Measurements from ENCODE around the gene FAM47E.

Gene FAM47E

DNA sequence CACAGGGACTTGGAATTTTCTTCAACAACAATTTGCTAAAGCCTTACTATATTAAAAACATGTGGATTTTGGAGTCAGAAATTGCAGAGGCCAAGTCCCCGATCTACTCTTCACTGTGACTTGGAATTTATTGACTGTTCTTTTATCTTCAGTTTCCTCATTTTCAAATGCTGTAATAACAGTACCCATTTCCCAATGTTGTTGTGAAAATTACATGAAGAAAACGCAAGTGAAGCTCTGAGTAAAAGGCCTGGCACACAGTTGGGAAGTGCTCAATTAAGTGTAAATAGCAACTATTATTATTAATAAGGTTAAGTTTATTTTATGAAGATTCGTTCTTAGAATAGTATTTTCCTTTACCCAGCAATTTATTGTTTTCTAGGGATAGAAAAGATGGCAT is 70.7 kb downstream of the FAM47E start:
- Histone ChIP-seq H3K27me3 (no peaks in the 10 kb centered on the region), H3K9ac (no peak overlapping the region), H3K4me1 (no peaks in the 10 kb centered on the region), H3K4me3 (no peak overlapping the region), H4K20me1 (no peaks in the 10 kb centered on the region), H3K36me3 (no peaks in the 10 kb centered on the region), H3K4me2 (no peak overlapping the region), H3K9me3 (peaks cover 24% of the 10 kb centered on the region), H3K27ac (no peak overlapping the region)
- no peak for TF ChIP-seq Cebpa-rat (IDR thresholded peaks at IDR 0.05)

GRCh38 chr4:76325072-76325471 is 73.6 kb downstream of the FAM47E start:
- TF ChIP-seq Cebpa-rat (IDR thresholded peaks at IDR 0.05): no peak
- H3K9ac ChIP-seq: no peak overlapping the region
- H3K27ac ChIP-seq: no peak overlapping the region
- no peaks in the 10 kb centered on the region for H4K20me1 ChIP-seq
- H3K4me2 ChIP-seq: no peak overlapping the region
- no peaks in the 10 kb centered on the region for H3K27me3 ChIP-seq
- peaks cover 16% of the 10 kb centered on the region for H3K9me3 ChIP-seq
- H3K4me1 ChIP-seq: no peaks in the 10 kb centered on the region
- no peaks in the 10 kb centered on the region for H3K36me3 ChIP-seq
- no peak overlapping the region for H3K4me3 ChIP-seq

DNA sequence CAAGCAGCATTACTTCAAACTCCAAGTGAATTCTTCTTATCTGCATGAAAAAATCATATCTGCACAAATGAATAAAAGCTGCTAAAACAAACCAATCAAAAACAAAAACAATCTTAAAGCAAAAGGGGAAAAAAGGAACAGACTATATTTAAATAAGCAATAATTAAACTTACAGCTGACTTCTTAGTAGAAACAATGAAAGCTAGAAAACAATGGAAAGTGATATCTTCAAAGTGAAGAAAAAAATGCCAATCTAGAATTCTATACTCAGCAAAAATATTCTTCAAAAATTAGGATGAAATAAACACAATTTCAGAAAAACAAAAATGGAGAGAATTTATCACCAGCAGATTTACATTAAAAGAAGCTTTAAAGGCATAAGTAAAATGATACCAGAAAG is 75.0 kb downstream of the FAM47E start:
- no peak overlapping the region for H3K9ac ChIP-seq
- no peak overlapping the region for H3K27ac ChIP-seq
- H4K20me1 ChIP-seq: no peaks in the 10 kb centered on the region
- H3K4me3 ChIP-seq: no peak overlapping the region
- no peak for TF ChIP-seq Cebpa-rat (IDR thresholded peaks at IDR 0.05)
- peaks cover 11% of the 10 kb centered on the region for H3K9me3 ChIP-seq
- no peaks in the 10 kb centered on the region for H3K36me3 ChIP-seq
- no peaks in the 10 kb centered on the region for H3K27me3 ChIP-seq
- H3K4me1 ChIP-seq: no peaks in the 10 kb centered on the region
- no peak overlapping the region for H3K4me2 ChIP-seq
